HFFc6 (cell line): ENCODE data around the gene KRT16. TPM values are rescaled to one million over a fixed set of nuclear protein-coding genes. Genes with fewer than 3 reads are reported as not detected.

Experiments
- DNase-seq: peaks from one replicate; pipeline ENCODE4 v3.0.0-alpha.2; 2018
- H3K27ac Mint-ChIP-seq: 2 replicates; pipeline ENCODE4 v1.8.0; 2020; ENCODE audit warnings: mild to moderate bottlenecking, mixed read lengths
- H3K27me3 Mint-ChIP-seq: 2 replicates; pipeline ENCODE4 v1.8.0; 2021; ENCODE audit warnings: mild to moderate bottlenecking, moderate library complexity, mixed read lengths; ENCODE audit not compliant: insufficient read depth
- H3K36me3 Mint-ChIP-seq: 2 replicates; pipeline ENCODE4 v1.8.0; 2021; ENCODE audit warnings: low read depth, mixed read lengths
- H3K4me1 Mint-ChIP-seq: 2 replicates; pipeline ENCODE4 v1.8.0; 2020; ENCODE audit warnings: low read depth, mixed read lengths
- H3K4me3 Mint-ChIP-seq: 2 replicates; pipeline ENCODE4 v1.8.0; 2020; ENCODE audit warnings: mild to moderate bottlenecking, moderate library complexity, mixed read lengths
- H3K9me3 Mint-ChIP-seq: 2 replicates; pipeline ENCODE4 v1.8.0; 2020; ENCODE audit warnings: mild to moderate bottlenecking, mixed read lengths
- total RNA-seq, 6 experiments: library from RNA; stranded (reverse); fragmentation: NEBNext Ultra II Directional; extraction: Animal tissue kit (Norgen Biotek cat#: 25700); gene quantifications; 2 replicates in 1 of 6; 3 replicates in 5 of 6; pipeline ENCODE4 v1.2.3, GENCODE V29; 2021
- TF ChIP-seq, protein P1 (sequence below): fragments of 200-600 bp; sonication (generic); IDR thresholded peaks from 2 replicates; pipeline ENCODE4 v1.5.0; 2021; ENCODE audit warnings: antibody characterized with exemption, mild to moderate bottlenecking

KRT16 gene
- total RNA-seq, 6 experiments from 2014 or later: 0.11 to 0.47 (median 0.17) TPM; not detected in 2

- TF ChIP-seq, protein P1, sequence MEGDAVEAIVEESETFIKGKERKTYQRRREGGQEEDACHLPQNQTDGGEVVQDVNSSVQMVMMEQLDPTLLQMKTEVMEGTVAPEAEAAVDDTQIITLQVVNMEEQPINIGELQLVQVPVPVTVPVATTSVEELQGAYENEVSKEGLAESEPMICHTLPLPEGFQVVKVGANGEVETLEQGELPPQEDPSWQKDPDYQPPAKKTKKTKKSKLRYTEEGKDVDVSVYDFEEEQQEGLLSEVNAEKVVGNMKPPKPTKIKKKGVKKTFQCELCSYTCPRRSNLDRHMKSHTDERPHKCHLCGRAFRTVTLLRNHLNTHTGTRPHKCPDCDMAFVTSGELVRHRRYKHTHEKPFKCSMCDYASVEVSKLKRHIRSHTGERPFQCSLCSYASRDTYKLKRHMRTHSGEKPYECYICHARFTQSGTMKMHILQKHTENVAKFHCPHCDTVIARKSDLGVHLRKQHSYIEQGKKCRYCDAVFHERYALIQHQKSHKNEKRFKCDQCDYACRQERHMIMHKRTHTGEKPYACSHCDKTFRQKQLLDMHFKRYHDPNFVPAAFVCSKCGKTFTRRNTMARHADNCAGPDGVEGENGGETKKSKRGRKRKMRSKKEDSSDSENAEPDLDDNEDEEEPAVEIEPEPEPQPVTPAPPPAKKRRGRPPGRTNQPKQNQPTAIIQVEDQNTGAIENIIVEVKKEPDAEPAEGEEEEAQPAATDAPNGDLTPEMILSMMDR: no peak
- no peak for DNase-seq
- H3K4me3 Mint-ChIP-seq: no peak overlapping the region
- no peaks in the 10 kb centered on the region for H3K9me3 Mint-ChIP-seq
- H3K27me3 Mint-ChIP-seq: peaks cover 43% of the 10 kb centered on the region
- no peak overlapping the region for H3K27ac Mint-ChIP-seq
- H3K4me1 Mint-ChIP-seq: no peaks in the 10 kb centered on the region
- no peaks in the 10 kb centered on the region for H3K36me3 Mint-ChIP-seq
Observed at GRCh38 chr17:41595585-41595984, 17.0 kb downstream of the KRT16 start.

- H3K9me3 Mint-ChIP-seq: no peaks in the 10 kb centered on the region
Observed at GRCh38 chr17:41594363-41594915, 18.1 kb downstream of the KRT16 start.

GRCh38 chr17:41593306-41593981, 19.1 kb downstream of the KRT16 start:
- no peak overlapping the region for H3K27ac Mint-ChIP-seq
- peaks cover 52% of the 10 kb centered on the region for H3K27me3 Mint-ChIP-seq
- H3K36me3 Mint-ChIP-seq: no peaks in the 10 kb centered on the region
- TF ChIP-seq, protein P1: no peak
- peaks cover 4% of the 10 kb centered on the region for H3K4me1 Mint-ChIP-seq
- no peaks in the 10 kb centered on the region for H3K9me3 Mint-ChIP-seq
- H3K4me3 Mint-ChIP-seq: no peak overlapping the region
- no peak for DNase-seq

More at GRCh38 chr17:41594363-41594915, 18.1 kb downstream of the KRT16 start:
- no peak overlapping the region for H3K4me3 Mint-ChIP-seq
- no peak overlapping the region for H3K27ac Mint-ChIP-seq
- peaks cover 49% of the 10 kb centered on the region for H3K27me3 Mint-ChIP-seq
- no peaks in the 10 kb centered on the region for H3K36me3 Mint-ChIP-seq
- TF ChIP-seq, protein P1: no peak
- no peak for DNase-seq
- H3K4me1 Mint-ChIP-seq: no peaks in the 10 kb centered on the region

DNA sequence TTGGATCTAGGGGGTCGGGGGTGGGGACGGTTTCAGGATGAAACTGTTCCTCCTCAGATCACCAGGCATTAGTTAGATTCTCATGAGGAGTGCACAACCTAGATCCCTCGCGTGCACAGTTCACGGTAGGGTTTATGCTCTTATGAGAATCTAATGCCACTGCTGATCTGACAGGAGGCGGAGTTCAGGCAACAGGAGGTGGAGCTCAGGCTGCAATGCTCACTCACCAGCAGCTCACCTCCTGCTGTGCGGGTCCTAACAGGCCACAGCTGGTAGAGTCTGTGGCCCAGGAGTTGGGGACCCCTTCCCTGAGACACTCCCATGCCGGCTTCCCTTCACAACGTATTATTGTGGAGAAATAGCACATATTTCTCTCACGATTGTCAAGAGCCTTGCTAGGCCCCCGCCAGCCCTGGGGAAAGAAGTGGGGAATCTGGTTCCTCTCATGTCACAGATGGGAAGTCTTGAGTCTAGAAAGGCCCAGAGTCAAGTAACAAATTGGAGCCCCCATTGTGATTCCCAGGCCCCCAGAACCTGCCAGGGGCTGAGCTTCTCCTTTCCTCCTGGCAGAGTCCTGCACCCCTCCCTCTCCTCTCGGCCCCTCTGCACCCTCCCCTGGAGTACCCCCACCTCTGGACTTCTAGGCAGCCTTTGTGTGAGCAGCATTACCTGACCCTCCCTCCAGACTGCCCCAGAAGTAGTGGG, 19.8 kb downstream of the KRT16 start:
- no peak for DNase-seq
- Mint-ChIP-seq H3K9me3 (no peaks in the 10 kb centered on the region), H3K4me3 (no peak overlapping the region), H3K36me3 (no peaks in the 10 kb centered on the region), H3K27ac (no peak overlapping the region), H3K4me1 (peaks cover 9% of the 10 kb centered on the region), H3K27me3 (peaks cover 52% of the 10 kb centered on the region)
- TF ChIP-seq, protein P1: no peak

GRCh38 chr17:41589301-41589700, 23.3 kb downstream of the KRT16 start:
- H3K36me3 Mint-ChIP-seq: no peaks in the 10 kb centered on the region
- DNase-seq: no peak
- TF ChIP-seq, protein P1: no peak
- peaks cover 9% of the 10 kb centered on the region for H3K4me1 Mint-ChIP-seq
- H3K4me3 Mint-ChIP-seq: no peak overlapping the region
- no peaks in the 10 kb centered on the region for H3K9me3 Mint-ChIP-seq
- no peak overlapping the region for H3K27ac Mint-ChIP-seq
- H3K27me3 Mint-ChIP-seq: peaks cover 35% of the 10 kb centered on the region
